Measurements from ENCODE around the gene FKBP5.

- TF ChIP-seq TAF1 (IDR thresholded peaks at IDR 0.05; ENCODE audit: low read depth) (no peak), TCF12 (IDR thresholded peaks at IDR 0.05; ENCODE audit: low read depth) (no peak), YY1 (IDR thresholded peaks at IDR 0.05; ENCODE audit: low read depth) (no peak), TEAD4 (IDR thresholded peaks at IDR 0.05) (no peak), NFIC (IDR thresholded peaks at IDR 0.05) (no peak)
- TF ChIP-seq, protein P1, sequence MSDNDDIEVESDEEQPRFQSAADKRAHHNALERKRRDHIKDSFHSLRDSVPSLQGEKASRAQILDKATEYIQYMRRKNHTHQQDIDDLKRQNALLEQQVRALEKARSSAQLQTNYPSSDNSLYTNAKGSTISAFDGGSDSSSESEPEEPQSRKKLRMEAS (IDR thresholded peaks at IDR 0.05): no peak
- TF ChIP-seq, protein P2, sequence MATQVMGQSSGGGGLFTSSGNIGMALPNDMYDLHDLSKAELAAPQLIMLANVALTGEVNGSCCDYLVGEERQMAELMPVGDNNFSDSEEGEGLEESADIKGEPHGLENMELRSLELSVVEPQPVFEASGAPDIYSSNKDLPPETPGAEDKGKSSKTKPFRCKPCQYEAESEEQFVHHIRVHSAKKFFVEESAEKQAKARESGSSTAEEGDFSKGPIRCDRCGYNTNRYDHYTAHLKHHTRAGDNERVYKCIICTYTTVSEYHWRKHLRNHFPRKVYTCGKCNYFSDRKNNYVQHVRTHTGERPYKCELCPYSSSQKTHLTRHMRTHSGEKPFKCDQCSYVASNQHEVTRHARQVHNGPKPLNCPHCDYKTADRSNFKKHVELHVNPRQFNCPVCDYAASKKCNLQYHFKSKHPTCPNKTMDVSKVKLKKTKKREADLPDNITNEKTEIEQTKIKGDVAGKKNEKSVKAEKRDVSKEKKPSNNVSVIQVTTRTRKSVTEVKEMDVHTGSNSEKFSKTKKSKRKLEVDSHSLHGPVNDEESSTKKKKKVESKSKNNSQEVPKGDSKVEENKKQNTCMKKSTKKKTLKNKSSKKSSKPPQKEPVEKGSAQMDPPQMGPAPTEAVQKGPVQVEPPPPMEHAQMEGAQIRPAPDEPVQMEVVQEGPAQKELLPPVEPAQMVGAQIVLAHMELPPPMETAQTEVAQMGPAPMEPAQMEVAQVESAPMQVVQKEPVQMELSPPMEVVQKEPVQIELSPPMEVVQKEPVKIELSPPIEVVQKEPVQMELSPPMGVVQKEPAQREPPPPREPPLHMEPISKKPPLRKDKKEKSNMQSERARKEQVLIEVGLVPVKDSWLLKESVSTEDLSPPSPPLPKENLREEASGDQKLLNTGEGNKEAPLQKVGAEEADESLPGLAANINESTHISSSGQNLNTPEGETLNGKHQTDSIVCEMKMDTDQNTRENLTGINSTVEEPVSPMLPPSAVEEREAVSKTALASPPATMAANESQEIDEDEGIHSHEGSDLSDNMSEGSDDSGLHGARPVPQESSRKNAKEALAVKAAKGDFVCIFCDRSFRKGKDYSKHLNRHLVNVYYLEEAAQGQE (IDR thresholded peaks at IDR 0.05; ENCODE audit: low read depth): no peak
Measured at GRCh38 chr6:35698858-35699257, 10.1 kb upstream of the FKBP5 start.

Data from Ishikawa (cell line).